GM13977 (cell line): ENCODE results near the gene HSPA14.
"Not testable (repeated sequence)": the region's sequence is repeated elsewhere in the genome, so short reads cannot be mapped to it uniquely, and the experiment has no call there.

Source experiments
- DNase-seq: peaks from one replicate; pipeline ENCODE4 v3.0.0; 2012; ENCODE audit warnings: low spot score
- CTCF ChIP-seq: IDR thresholded peaks from 2 replicates; pipeline ENCODE4 v1.5.1; 2012; ENCODE audit warnings: mild to moderate bottlenecking, control low read depth; ENCODE audit not compliant: insufficient read depth; ENCODE audit errors: extremely low read depth, missing control alignments
- in situ Hi-C: fragments of 300-500 bp; cut with MboI; formaldehyde crosslinking; loops from one replicate; pipeline ENCODE4 v1.12.0; 2022; ENCODE audit warnings: low sequenced_read_pairs, low pct_unique_long_range_greater_than_20kb, mixed read lengths, inconsistent platforms; ENCODE audit not compliant: unreplicated experiment

Gene HSPA14

GRCh38 chr10:14844948-14845347 lies 6.8 kb downstream of the HSPA14 start:
- TF ChIP-seq CTCF, result no peak
- no peak for DNase-seq
- in situ Hi-C loops, result no loop called here

GRCh38 chr10:14852236-14852635 lies 14.1 kb downstream of the HSPA14 start:
- no peak for DNase-seq
- TF ChIP-seq CTCF, result no peak
- in situ Hi-C loops, result no loop called here

DNA sequence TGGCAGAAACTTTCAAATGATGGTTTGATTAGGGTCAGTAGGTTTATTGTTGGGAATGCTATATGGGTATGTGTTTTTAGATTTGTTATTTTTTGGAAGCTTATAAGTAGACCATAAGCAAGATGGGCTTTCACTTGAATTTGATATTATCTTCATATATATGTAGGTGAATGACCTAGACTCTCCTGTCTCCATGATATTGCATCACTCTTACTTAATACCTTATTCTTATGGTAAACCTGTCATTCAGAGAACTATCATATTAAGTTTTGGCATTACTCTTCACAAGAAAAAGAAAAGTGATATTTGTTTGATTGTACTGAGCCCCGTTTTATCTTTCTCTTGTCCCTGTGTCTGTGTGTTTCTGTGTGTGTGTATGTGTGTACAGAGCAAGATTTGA lies 17.3 kb downstream of the HSPA14 start:
- in situ Hi-C loops, result no loop called here
- no peak for TF ChIP-seq CTCF
- no peak for DNase-seq

- TF ChIP-seq CTCF, result no peak
- in situ Hi-C loops, result no loop called here
- DNase-seq, result no peak
Observed at GRCh38 chr10:14858338-14858960, 20.3 kb downstream of the HSPA14 start.

- in situ Hi-C loops, result no loop called here
- no peak for TF ChIP-seq CTCF
- DNase-seq, result no peak
Observed at GRCh38 chr10:14859043-14859442, 20.9 kb downstream of the HSPA14 start.

GRCh38 chr10:14859775-14860174 lies 21.7 kb downstream of the HSPA14 start:
- TF ChIP-seq CTCF, result no peak
- in situ Hi-C loops, result no loop called here
- DNase-seq, result no peak

- in situ Hi-C loops, result no loop called here
- no peak for TF ChIP-seq CTCF
- DNase-seq, result no peak
Observed at GRCh38 chr10:14860791-14861190, 22.7 kb downstream of the HSPA14 start.

GRCh38 chr10:14864466-14864865 lies 26.4 kb downstream of the HSPA14 start:
- in situ Hi-C loops, DNase-seq: not testable (repeated sequence)

- in situ Hi-C loops, DNase-seq: not testable (repeated sequence)
Observed at GRCh38 chr10:14864871-14865270, 26.8 kb downstream of the HSPA14 start.
